ENCODE measurements around the gene PCDHA1.
"Not testable (repeated sequence)": the region's sequence is repeated elsewhere in the genome, so short reads cannot be mapped to it uniquely, and the experiment has no call there.

The PCDHA1 gene

GRCh38 chr5:140876541-140877261 is 90.8 kb downstream of the PCDHA1 start:
- not testable (repeated sequence) for H3K4me3 ChIP-seq (ENCODE audit: insufficient read depth, low read depth, low read length); H3K4me1 ChIP-seq (ENCODE audit: control insufficient read depth, insufficient read depth, low read length); H3K27ac ChIP-seq (ENCODE audit: insufficient read depth, low read depth, low read length, poor library complexity, severe bottlenecking); H3K9me3 ChIP-seq (ENCODE audit: control insufficient read depth, low read length); H3K27me3 ChIP-seq (ENCODE audit: control insufficient read depth, insufficient read depth, low read length, poor library complexity, severe bottlenecking)
- WGBS, 2 experiments = 96 to 97% methylated on average over 80 of the region's 80 CpGs
- H3K36me3 ChIP-seq (ENCODE audit: control insufficient read depth, insufficient read depth, low read length) = peaks cover 11% of the 10 kb centered on the region

DNA sequence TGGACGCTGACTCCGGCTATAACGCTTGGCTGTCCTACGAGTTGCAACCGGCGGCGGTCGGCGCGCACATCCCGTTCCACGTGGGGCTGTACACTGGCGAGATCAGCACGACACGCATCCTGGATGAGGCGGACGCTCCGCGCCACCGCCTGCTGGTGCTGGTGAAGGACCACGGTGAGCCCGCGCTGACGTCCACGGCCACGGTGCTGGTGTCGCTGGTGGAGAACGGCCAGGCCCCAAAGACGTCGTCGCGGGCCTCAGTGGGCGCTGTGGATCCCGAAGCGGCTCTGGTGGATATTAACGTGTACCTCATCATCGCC is 91.3 kb downstream of the PCDHA1 start:
- Histone ChIP-seq H3K4me1 (ENCODE audit: control insufficient read depth, insufficient read depth, low read length) (no peaks in the 10 kb centered on the region), H3K27me3 (ENCODE audit: control insufficient read depth, insufficient read depth, low read length, poor library complexity, severe bottlenecking) (no peaks in the 10 kb centered on the region), H3K27ac (ENCODE audit: insufficient read depth, low read depth, low read length, poor library complexity, severe bottlenecking) (no peak overlapping the region), H3K36me3 (ENCODE audit: control insufficient read depth, insufficient read depth, low read length) (peaks cover 11% of the 10 kb centered on the region), H3K9me3 (ENCODE audit: control insufficient read depth, low read length) (no peaks in the 10 kb centered on the region), H3K4me3 (ENCODE audit: insufficient read depth, low read depth, low read length) (no peak overlapping the region)
- 97% methylated on average over 37 of the region's 37 CpGs for WGBS, 2 experiments

DNA sequence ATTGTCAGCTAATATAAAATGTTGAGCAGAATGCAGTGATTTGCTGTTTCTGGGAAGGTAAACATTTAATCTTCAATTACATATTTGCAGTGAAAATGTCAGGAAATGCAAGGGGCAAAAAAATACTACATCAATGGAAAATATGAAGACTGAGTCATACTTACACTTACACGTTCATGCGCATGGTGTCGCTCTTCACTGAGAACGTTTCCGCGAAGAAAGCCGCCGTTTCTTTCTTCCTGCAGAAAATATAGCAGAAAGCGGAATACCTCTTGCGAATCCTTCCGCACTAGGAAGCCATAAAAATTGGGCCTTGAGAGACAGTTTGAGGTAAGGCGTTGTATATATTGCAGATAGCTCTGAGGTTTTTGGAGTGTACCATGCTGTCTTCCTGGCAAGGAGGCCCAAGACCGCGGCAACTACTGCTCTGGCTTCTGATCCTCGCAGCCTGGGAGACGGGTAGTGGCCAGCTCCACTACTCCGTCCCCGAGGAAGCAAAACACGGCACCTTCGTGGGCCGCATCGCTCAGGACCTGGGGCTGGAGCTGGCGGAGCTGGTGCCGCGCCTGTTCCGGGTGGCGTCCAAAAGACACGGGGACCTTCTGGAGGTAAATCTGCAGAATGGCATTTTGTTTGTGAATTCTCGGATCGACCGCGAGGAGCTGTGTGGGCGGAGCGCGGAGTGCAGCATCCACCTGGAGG is 96.1 kb downstream of the PCDHA1 start, which contains the start of gene PCDHA13:
Gene PCDHA13 (plus strand): TSS at position 236 of the 702 bp plus-strand sequence. CDS start 145 bp downstream, at position 381.
- H3K9me3 ChIP-seq (ENCODE audit: control insufficient read depth, low read length) = no peaks in the 10 kb centered on the region
- H3K27ac ChIP-seq (ENCODE audit: insufficient read depth, low read depth, low read length, poor library complexity, severe bottlenecking) = no peak within 1 kb of the TSS
- peak within 1 kb of the TSS; percentile 34 for H3K4me3 ChIP-seq (ENCODE audit: insufficient read depth, low read depth, low read length)
- no peaks in the 10 kb centered on the region for H3K4me1 ChIP-seq (ENCODE audit: control insufficient read depth, insufficient read depth, low read length)
- H3K36me3 ChIP-seq (ENCODE audit: control insufficient read depth, insufficient read depth, low read length) = peaks cover 9% of the 10 kb centered on the region
- WGBS, 2 experiments = 67 to 72% methylated on average over 28 to 29 of the region's 35 CpGs
- no peaks in the 10 kb centered on the region for H3K27me3 ChIP-seq (ENCODE audit: control insufficient read depth, insufficient read depth, low read length, poor library complexity, severe bottlenecking)

DNA sequence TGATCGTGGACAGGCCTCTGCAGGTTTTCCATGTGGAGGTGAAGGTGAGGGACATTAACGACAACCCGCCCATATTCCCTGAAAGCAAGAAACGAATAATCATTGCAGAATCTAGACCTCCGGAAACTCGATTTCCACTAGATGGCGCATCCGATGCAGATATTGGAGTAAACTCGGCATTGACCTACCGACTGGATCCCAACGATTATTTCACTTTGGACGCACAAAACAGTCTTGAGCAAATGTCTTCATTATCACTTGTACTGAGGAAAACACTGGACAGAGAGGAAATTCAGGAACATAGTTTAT is 96.6 kb downstream of the PCDHA1 start:
- Histone ChIP-seq H3K27me3 (ENCODE audit: control insufficient read depth, insufficient read depth, low read length, poor library complexity, severe bottlenecking) (no peaks in the 10 kb centered on the region), H3K27ac (ENCODE audit: insufficient read depth, low read depth, low read length, poor library complexity, severe bottlenecking) (no peak overlapping the region), H3K4me3 (ENCODE audit: insufficient read depth, low read depth, low read length) (peak overlapping the region; percentile 34), H3K4me1 (ENCODE audit: control insufficient read depth, insufficient read depth, low read length) (no peaks in the 10 kb centered on the region), H3K36me3 (ENCODE audit: control insufficient read depth, insufficient read depth, low read length) (peaks cover 9% of the 10 kb centered on the region), H3K9me3 (ENCODE audit: control insufficient read depth, low read length) (no peaks in the 10 kb centered on the region)
- 73 to 74% methylated on average over 12 of the region's 12 CpGs for WGBS, 2 experiments

GRCh38 chr5:140883373-140883772 is 97.4 kb downstream of the PCDHA1 start:
- WGBS, 2 experiments = 97% methylated on average over 41 of the region's 41 CpGs
- Histone ChIP-seq H3K9me3 (ENCODE audit: control insufficient read depth, low read length) (no peaks in the 10 kb centered on the region), H3K4me3 (ENCODE audit: insufficient read depth, low read depth, low read length) (no peak overlapping the region), H3K36me3 (ENCODE audit: control insufficient read depth, insufficient read depth, low read length) (peaks cover 9% of the 10 kb centered on the region), H3K4me1 (ENCODE audit: control insufficient read depth, insufficient read depth, low read length) (no peaks in the 10 kb centered on the region), H3K27me3 (ENCODE audit: control insufficient read depth, insufficient read depth, low read length, poor library complexity, severe bottlenecking) (no peaks in the 10 kb centered on the region), H3K27ac (ENCODE audit: insufficient read depth, low read depth, low read length, poor library complexity, severe bottlenecking) (no peak overlapping the region)

DNA sequence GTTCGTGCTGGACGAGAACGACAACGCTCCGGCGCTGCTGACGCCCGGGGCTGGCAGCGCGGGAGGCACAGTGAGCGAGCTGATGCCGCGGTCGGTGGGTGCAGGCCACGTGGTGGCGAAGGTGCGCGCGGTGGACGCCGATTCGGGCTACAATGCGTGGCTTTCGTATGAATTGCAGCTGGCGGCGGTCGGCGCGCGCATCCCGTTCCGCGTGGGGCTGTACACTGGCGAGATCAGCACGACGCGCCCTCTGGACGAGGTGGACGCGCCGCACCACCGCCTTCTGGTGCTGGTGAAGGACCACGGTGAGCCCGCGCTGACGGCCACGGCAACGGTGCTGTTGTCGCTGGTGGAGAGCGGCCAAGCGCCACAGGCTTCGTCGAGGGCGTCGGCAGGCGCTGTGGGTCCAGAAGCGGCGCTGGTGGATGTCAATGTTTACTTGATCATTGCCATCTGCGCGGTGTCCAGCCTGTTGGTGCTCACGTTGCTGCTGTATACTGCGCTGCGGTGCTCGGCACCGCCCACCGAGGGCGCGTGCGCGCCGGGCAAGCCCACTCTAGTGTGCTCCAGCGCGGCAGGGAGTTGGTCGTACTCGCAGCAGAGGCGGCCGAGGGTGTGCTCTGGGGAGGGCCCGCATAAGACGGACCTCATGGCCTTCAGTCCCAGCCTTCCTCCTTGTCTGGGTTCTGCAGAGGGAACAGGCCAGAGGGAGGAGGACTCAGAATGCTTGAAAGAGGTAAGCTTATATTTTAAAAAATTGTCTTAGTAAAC is 98.2 kb downstream of the PCDHA1 start:
- peaks cover 9% of the 10 kb centered on the region for H3K36me3 ChIP-seq (ENCODE audit: control insufficient read depth, insufficient read depth, low read length)
- 97% methylated on average over 79 of the region's 79 CpGs for WGBS, 2 experiments
- H3K4me3 ChIP-seq (ENCODE audit: insufficient read depth, low read depth, low read length) = no peak overlapping the region
- H3K27ac ChIP-seq (ENCODE audit: insufficient read depth, low read depth, low read length, poor library complexity, severe bottlenecking) = no peak overlapping the region
- H3K27me3 ChIP-seq (ENCODE audit: control insufficient read depth, insufficient read depth, low read length, poor library complexity, severe bottlenecking) = no peaks in the 10 kb centered on the region
- no peaks in the 10 kb centered on the region for H3K9me3 ChIP-seq (ENCODE audit: control insufficient read depth, low read length)
- H3K4me1 ChIP-seq (ENCODE audit: control insufficient read depth, insufficient read depth, low read length) = no peaks in the 10 kb centered on the region

DNA sequence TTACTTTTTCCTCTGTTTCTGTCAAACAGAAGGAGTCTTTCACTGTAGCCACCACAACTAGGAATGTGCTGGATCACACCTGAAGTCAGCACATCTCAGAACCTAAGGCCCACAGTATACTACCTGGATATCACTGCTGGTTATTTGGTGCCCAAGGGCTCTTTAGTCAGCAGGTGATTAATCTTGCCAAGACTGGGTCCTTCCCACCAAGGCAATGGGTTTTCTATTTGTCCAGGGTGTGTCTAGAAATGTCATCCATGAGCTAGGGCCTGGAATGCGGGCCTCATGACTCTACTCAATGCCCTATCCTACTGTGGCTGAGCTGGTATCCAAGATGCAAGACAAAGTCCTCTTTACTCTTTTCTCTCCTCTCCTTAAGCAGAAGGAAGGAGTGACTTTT is 130.4 kb downstream of the PCDHA1 start:
- Histone ChIP-seq H3K4me1 (ENCODE audit: control insufficient read depth, insufficient read depth, low read length) (no peaks in the 10 kb centered on the region), H3K27ac (ENCODE audit: insufficient read depth, low read depth, low read length, poor library complexity, severe bottlenecking) (no peak overlapping the region), H3K36me3 (ENCODE audit: control insufficient read depth, insufficient read depth, low read length) (no peaks in the 10 kb centered on the region), H3K9me3 (ENCODE audit: control insufficient read depth, low read length) (no peaks in the 10 kb centered on the region), H3K27me3 (ENCODE audit: control insufficient read depth, insufficient read depth, low read length, poor library complexity, severe bottlenecking) (no peaks in the 10 kb centered on the region), H3K4me3 (ENCODE audit: insufficient read depth, low read depth, low read length) (no peak overlapping the region)
- 88 to 95% methylated on average over 1 of the region's 1 CpG for WGBS, 2 experiments

DNA sequence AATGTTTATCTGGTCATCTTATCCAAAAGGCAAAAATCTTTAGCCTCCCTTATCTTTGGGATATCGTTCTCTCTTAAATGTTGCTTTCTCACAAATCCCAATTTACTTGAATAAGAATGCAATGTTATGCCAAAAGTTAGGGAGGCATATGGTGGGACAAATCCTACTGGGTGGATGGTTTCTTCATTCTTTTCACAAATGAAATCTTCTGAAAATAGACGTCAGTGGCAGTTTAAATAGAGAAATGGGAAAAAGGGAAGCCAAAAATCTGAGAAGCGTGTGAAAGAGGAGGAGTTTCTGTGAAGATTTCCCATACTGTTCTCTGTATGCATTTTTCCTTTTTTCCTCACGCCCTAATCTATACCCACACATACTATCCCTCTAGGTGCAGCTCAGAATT is 137.7 kb downstream of the PCDHA1 start:
- H3K4me3 ChIP-seq (ENCODE audit: insufficient read depth, low read depth, low read length) = no peak overlapping the region
- H3K36me3 ChIP-seq (ENCODE audit: control insufficient read depth, insufficient read depth, low read length) = no peaks in the 10 kb centered on the region
- H3K4me1 ChIP-seq (ENCODE audit: control insufficient read depth, insufficient read depth, low read length) = no peaks in the 10 kb centered on the region
- WGBS, 2 experiments = 93 to 94% methylated on average over 3 to 4 of the region's 4 CpGs
- peaks cover 35% of the 10 kb centered on the region for H3K27me3 ChIP-seq (ENCODE audit: control insufficient read depth, insufficient read depth, low read length, poor library complexity, severe bottlenecking)
- no peak overlapping the region for H3K27ac ChIP-seq (ENCODE audit: insufficient read depth, low read depth, low read length, poor library complexity, severe bottlenecking)
- H3K9me3 ChIP-seq (ENCODE audit: control insufficient read depth, low read length) = no peaks in the 10 kb centered on the region

- WGBS, 2 experiments = 3% methylated on average over 40 to 41 of the region's 41 CpGs
- H3K9me3 ChIP-seq (ENCODE audit: control insufficient read depth, low read length) = no peaks in the 10 kb centered on the region
- no peaks in the 10 kb centered on the region for H3K36me3 ChIP-seq (ENCODE audit: control insufficient read depth, insufficient read depth, low read length)
- peaks cover 41% of the 10 kb centered on the region for H3K27me3 ChIP-seq (ENCODE audit: control insufficient read depth, insufficient read depth, low read length, poor library complexity, severe bottlenecking)
- peak within 1 kb of the TSS; percentile 46 for H3K4me3 ChIP-seq (ENCODE audit: insufficient read depth, low read depth, low read length)
- H3K4me1 ChIP-seq (ENCODE audit: control insufficient read depth, insufficient read depth, low read length) = no peaks in the 10 kb centered on the region
- H3K27ac ChIP-seq (ENCODE audit: insufficient read depth, low read depth, low read length, poor library complexity, severe bottlenecking) = no peak within 1 kb of the TSS
These were observed 140.0 kb downstream of the PCDHA1 start, which contains the start of gene PCDHAC1 for GRCh38 chr5:140925806-140926442. PCDHAC1 (plus strand) TSS chr5:140926299; CDS start chr5:140926893, 594 bp downstream.
